Measurements from ENCODE around the gene CLEC3A. TPM values are rescaled to one million over a fixed set of nuclear protein-coding genes. Genes with fewer than 3 reads are reported as not detected.
"Not testable (repeated sequence)": the region's sequence is repeated elsewhere in the genome, so short reads cannot be mapped to it uniquely, and the experiment has no call there.

Gene CLEC3A
- total RNA-seq, 1 experiment from 2014 or later: not detected

- DNase-seq: no peak
- intact Hi-C loops (cut with micrococcal nuclease; ENCODE audit: unreplicated experiment): no loop called here
- Mint-ChIP-seq H3K9me3 (ENCODE audit: low read depth, unreplicated experiment) (peaks cover 2% of the 10 kb centered on the region), H3K4me1 (ENCODE audit: low read depth, unreplicated experiment) (no peaks in the 10 kb centered on the region), H3K36me3 (ENCODE audit: insufficient read depth, unreplicated experiment) (no peaks in the 10 kb centered on the region), H3K4me3 (ENCODE audit: low read depth, unreplicated experiment) (no peak overlapping the region), H3K27me3 (ENCODE audit: unreplicated experiment) (peaks cover 30% of the 10 kb centered on the region), H3K27ac (ENCODE audit: unreplicated experiment) (no peak overlapping the region)
- CTCF ChIA-PET: no interaction called here
- no peak for TF ChIP-seq CTCF (IDR thresholded peaks at IDR 0.05; ENCODE audit: unreplicated experiment)
- BruUV-seq (replicated peaks): no TSS peak
Observed at GRCh38 chr16:77991701-77992100, 30.6 kb upstream of the CLEC3A start.

- H3K27ac Mint-ChIP-seq (ENCODE audit: unreplicated experiment); BruUV-seq (replicated peaks); H3K4me1 Mint-ChIP-seq (ENCODE audit: low read depth, unreplicated experiment); H3K36me3 Mint-ChIP-seq (ENCODE audit: insufficient read depth, unreplicated experiment); CTCF ChIA-PET; intact Hi-C loops (cut with micrococcal nuclease; ENCODE audit: unreplicated experiment); H3K9me3 Mint-ChIP-seq (ENCODE audit: low read depth, unreplicated experiment); DNase-seq; H3K4me3 Mint-ChIP-seq (ENCODE audit: low read depth, unreplicated experiment): not testable (repeated sequence)
- H3K27me3 Mint-ChIP-seq (ENCODE audit: unreplicated experiment): peaks cover 30% of the 10 kb centered on the region
Observed at GRCh38 chr16:77992381-77992780, 30.0 kb upstream of the CLEC3A start.

DNA sequence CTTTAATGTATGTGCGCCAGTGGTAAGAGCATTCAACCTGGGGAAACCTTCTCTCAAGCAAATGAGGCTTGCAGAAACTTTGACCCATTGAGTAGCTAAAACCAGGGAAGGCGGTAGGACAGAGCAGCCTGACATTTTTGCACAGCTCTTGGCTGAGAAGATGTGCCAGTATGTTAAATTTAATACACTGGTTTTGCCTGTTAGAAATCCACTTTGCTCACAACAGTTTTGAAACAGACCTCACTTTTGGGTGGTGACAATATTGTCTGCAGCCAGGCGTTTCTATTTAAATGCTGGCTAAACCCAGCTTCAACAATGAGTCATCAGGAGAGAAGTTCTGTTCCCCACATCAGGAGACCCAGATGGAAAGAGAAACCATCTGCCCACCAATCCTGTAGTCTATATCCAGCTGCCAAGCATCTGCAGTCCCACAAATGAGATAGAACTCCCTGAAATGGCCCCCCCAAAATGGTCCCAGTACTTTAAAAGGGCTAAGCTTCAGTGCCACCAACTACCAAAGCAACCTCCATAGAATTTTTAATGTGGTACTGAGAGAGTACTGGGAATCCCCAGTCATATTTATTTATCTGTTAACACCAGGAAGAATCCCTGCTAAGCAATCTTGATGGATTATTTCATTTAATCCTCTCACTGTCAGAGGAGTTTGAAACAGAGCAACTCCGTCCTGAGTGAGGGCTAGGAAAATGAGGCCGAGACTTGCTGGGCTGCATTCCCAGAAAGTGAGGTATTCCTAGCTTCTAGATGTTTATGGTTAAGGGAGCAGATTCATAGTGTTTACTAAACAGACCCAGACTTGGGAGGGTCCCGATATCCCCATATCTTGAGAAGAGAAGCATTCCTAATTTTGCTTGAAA lies 29.0 kb upstream of the CLEC3A start:
- no peak overlapping the region for H3K27ac Mint-ChIP-seq (ENCODE audit: unreplicated experiment)
- no peaks in the 10 kb centered on the region for H3K4me1 Mint-ChIP-seq (ENCODE audit: low read depth, unreplicated experiment)
- BruUV-seq (replicated peaks): no TSS peak
- CTCF ChIA-PET: no interaction called here
- H3K9me3 Mint-ChIP-seq (ENCODE audit: low read depth, unreplicated experiment): peaks cover 3% of the 10 kb centered on the region
- H3K4me3 Mint-ChIP-seq (ENCODE audit: low read depth, unreplicated experiment): no peak overlapping the region
- TF ChIP-seq CTCF (IDR thresholded peaks at IDR 0.05; ENCODE audit: unreplicated experiment): no peak
- H3K27me3 Mint-ChIP-seq (ENCODE audit: unreplicated experiment): peaks cover 30% of the 10 kb centered on the region
- no peaks in the 10 kb centered on the region for H3K36me3 Mint-ChIP-seq (ENCODE audit: insufficient read depth, unreplicated experiment)
- no peak for DNase-seq
- intact Hi-C loops (cut with micrococcal nuclease; ENCODE audit: unreplicated experiment): no loop called here

DNA sequence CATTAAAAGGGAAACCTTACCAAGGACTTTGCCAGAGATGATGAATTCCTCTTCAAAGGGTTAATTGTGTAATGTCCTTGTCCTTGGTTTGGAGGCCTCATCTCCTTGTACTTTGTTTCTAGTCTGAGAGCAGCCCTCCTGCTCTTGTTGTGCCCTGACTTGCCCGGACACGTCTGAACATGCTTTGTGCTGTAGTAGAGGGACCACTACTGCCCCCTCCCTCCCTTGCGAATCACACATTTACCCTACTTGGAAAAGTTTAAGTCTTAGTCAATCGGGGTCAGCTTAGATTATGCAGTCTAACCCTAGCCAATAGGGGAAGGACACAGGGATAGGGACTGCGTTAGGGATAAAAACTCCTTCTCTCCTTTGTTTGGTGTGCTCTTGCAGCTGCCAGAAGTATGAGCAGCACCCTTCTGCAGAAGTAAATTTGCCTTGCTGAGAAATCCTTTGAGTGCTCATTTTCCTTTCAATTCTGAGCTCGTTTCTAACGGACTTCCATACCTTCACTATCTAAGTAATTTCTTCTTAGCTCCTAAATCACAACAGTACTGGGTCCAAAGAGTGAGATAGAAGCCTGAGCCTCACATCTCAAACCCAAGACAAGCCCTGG lies 26.4 kb upstream of the CLEC3A start:
- no peak for TF ChIP-seq CTCF (IDR thresholded peaks at IDR 0.05; ENCODE audit: unreplicated experiment)
- no peaks in the 10 kb centered on the region for H3K4me1 Mint-ChIP-seq (ENCODE audit: low read depth, unreplicated experiment)
- DNase-seq: no peak
- peaks cover 4% of the 10 kb centered on the region for H3K9me3 Mint-ChIP-seq (ENCODE audit: low read depth, unreplicated experiment)
- no peak overlapping the region for H3K4me3 Mint-ChIP-seq (ENCODE audit: low read depth, unreplicated experiment)
- intact Hi-C loops (cut with micrococcal nuclease; ENCODE audit: unreplicated experiment): no loop called here
- no TSS peak for BruUV-seq (replicated peaks)
- H3K36me3 Mint-ChIP-seq (ENCODE audit: insufficient read depth, unreplicated experiment): no peaks in the 10 kb centered on the region
- no peak overlapping the region for H3K27ac Mint-ChIP-seq (ENCODE audit: unreplicated experiment)
- CTCF ChIA-PET: no interaction called here
- peaks cover 14% of the 10 kb centered on the region for H3K27me3 Mint-ChIP-seq (ENCODE audit: unreplicated experiment)

All from Calu3 (cell line).